GM18861 (cell line): Measurements from ENCODE around the gene CD79B.

Experiments
- ATAC-seq: cut with Tn5 transposase; IDR thresholded peaks from one replicate; pipeline ENCODE4 v1.9.1; 2021; ENCODE audit not compliant: unreplicated experiment

Gene CD79B

GRCh38 chr17:63954402-63955063 is 22.4 kb upstream of the CD79B start:
- peak; percentile 63 for ATAC-seq

- ATAC-seq = no peak
Observed at GRCh38 chr17:63950940-63951907, 19.1 kb upstream of the CD79B start.

- ATAC-seq = no peak
Observed at GRCh38 chr17:63949576-63950250, 17.6 kb upstream of the CD79B start.

- ATAC-seq = no peak
Observed at GRCh38 chr17:63948521-63948920, 16.4 kb upstream of the CD79B start.

GRCh38 chr17:63947711-63948330 is 15.7 kb upstream of the CD79B start:
- ATAC-seq = no peak

- peak; percentile 36 for ATAC-seq
Observed at GRCh38 chr17:63946440-63947363, 14.6 kb upstream of the CD79B start.

- ATAC-seq = peak; percentile 52
Observed at GRCh38 chr17:63945784-63946439, 13.8 kb upstream of the CD79B start.

GRCh38 chr17:63944736-63945499 is 12.8 kb upstream of the CD79B start:
- ATAC-seq = no peak

- no peak for ATAC-seq
Observed at GRCh38 chr17:63943745-63944144, 11.6 kb upstream of the CD79B start.

- no peak for ATAC-seq
Observed at GRCh38 chr17:63942309-63942985, 10.3 kb upstream of the CD79B start.

- no peak for ATAC-seq
Observed at GRCh38 chr17:63941751-63942150, 9.6 kb upstream of the CD79B start.

GRCh38 chr17:63941162-63941561 is 9.0 kb upstream of the CD79B start:
- ATAC-seq = no peak

GRCh38 chr17:63940584-63940983 is 8.5 kb upstream of the CD79B start:
- ATAC-seq = no peak

GRCh38 chr17:63939884-63940283 is 7.8 kb upstream of the CD79B start:
- ATAC-seq = no peak

GRCh38 chr17:63939401-63939800 is 7.3 kb upstream of the CD79B start:
- ATAC-seq = no peak

- no peak for ATAC-seq
Observed at GRCh38 chr17:63937920-63938319, 5.8 kb upstream of the CD79B start.

GRCh38 chr17:63937319-63937718 is 5.2 kb upstream of the CD79B start:
- ATAC-seq = no peak
